Tibial artery (tissue), 4 donors: ENCODE measurements around the gene MYH13.

Experiments
- DNase-seq, 2 donors: peaks; one replicate each; pipeline ENCODE4 v3.0.0-alpha.2; 2019
- H3K27ac ChIP-seq, 2 donors: fragments of 200-600 bp; sonication (generic) in 1 of 2; 1 replicate in 1 of 2; 2 replicates in 1 of 2; pipeline ENCODE4 v1.5.1; 2018 to 2019; ENCODE audit warnings: mild to moderate bottlenecking in 1 of 2
- H3K27me3 ChIP-seq, 2 donors: fragments of 200-600 bp; sonication (generic) in 1 of 2; one replicate each; pipeline versions ENCODE4 v1.5.1 to v1.6.0; 2016 to 2019
- H3K36me3 ChIP-seq, 3 donors: fragments of 200-600 bp; sonication (generic) in 2 of 3; one replicate each; pipeline ENCODE4 v1.5.1; 2016 to 2019; ENCODE audit warnings: mild to moderate bottlenecking in 2 of 3
- H3K4me1 ChIP-seq, 4 donors: fragments of 200-600 bp; sonication (generic) in 2 of 4; 1 replicate in 3 of 4; 2 replicates in 1 of 4; pipeline ENCODE4 v1.5.1; 2016 to 2019
- H3K4me3 ChIP-seq, 2 donors: fragments of 200-600 bp; sonication (generic) in 1 of 2; 1 replicate in 1 of 2; 2 replicates in 1 of 2; pipeline ENCODE4 v1.5.1; 2018 to 2019; ENCODE audit warnings: mild to moderate bottlenecking in 2 of 2
- H3K9me3 ChIP-seq, 3 donors: fragments of 200-600 bp; sonication (generic) in 1 of 3; one replicate each; pipeline ENCODE4 v1.5.1; 2016 to 2019
- intact Hi-C: fragments of 100-400 bp; cut with DNase I; formaldehyde crosslinking; loops from one replicate; pipeline ENCODE4 v1.15.0; 2023; ENCODE audit warnings: low total_unique reads
- TF ChIP-seq, protein P1 (sequence below), 2 experiments: fragments of 200-600 bp in 1 of 2; fragments of 450-650 bp in 1 of 2; IDR thresholded peaks; one replicate each; pipeline ENCODE4 v1.5.1; 2017 to 2019; ENCODE audit warnings: antibody characterized with exemption in 2 of 2, mild to moderate bottlenecking in 1 of 2, moderate library complexity in 1 of 2

MYH13 gene

DNA sequence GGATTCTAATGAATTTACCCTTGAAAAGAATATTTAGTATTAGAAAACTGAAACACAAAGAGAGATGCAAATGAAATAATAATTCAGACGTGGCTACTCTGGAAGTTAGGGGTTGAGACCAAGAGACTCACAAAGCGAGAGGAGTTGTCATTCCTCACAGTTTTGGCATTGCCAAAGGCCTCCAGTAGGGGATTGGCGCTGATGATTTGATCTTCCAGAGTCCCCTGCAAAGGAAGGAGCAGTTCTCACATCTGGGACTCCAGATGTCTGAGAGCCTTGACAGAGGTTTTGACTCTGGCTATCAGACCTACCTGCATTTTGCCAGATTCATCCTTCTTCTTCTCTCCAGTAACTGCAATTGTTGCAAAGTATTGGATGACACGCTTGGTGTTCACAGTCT is 42.4 kb upstream of the MYH13 start:
- H3K36me3 ChIP-seq, result no peaks in the 10 kb centered on the region
- no peak overlapping the region for H3K4me3 ChIP-seq
- no peaks in the 10 kb centered on the region for H3K4me1 ChIP-seq
- TF ChIP-seq, protein P1, sequence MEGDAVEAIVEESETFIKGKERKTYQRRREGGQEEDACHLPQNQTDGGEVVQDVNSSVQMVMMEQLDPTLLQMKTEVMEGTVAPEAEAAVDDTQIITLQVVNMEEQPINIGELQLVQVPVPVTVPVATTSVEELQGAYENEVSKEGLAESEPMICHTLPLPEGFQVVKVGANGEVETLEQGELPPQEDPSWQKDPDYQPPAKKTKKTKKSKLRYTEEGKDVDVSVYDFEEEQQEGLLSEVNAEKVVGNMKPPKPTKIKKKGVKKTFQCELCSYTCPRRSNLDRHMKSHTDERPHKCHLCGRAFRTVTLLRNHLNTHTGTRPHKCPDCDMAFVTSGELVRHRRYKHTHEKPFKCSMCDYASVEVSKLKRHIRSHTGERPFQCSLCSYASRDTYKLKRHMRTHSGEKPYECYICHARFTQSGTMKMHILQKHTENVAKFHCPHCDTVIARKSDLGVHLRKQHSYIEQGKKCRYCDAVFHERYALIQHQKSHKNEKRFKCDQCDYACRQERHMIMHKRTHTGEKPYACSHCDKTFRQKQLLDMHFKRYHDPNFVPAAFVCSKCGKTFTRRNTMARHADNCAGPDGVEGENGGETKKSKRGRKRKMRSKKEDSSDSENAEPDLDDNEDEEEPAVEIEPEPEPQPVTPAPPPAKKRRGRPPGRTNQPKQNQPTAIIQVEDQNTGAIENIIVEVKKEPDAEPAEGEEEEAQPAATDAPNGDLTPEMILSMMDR (IDR thresholded peaks at IDR 0.05), result no peak
- no peak overlapping the region for H3K27ac ChIP-seq
- H3K9me3 ChIP-seq, result no peaks in the 10 kb centered on the region
- no peaks in the 10 kb centered on the region for H3K27me3 ChIP-seq
- no peak for DNase-seq
- intact Hi-C loops, result no loop called here

- intact Hi-C loops, result no loop called here
- no peaks in the 10 kb centered on the region for H3K36me3 ChIP-seq
- H3K27me3 ChIP-seq, result no peaks in the 10 kb centered on the region
- H3K9me3 ChIP-seq, result no peaks in the 10 kb centered on the region
- DNase-seq, result no peak
- H3K4me3 ChIP-seq, result no peak overlapping the region
- H3K27ac ChIP-seq, result no peak overlapping the region
- TF ChIP-seq, protein P1 (IDR thresholded peaks at IDR 0.05), result no peak
- no peaks in the 10 kb centered on the region for H3K4me1 ChIP-seq
Observed at GRCh38 chr17:10403589-10403988, 30.8 kb upstream of the MYH13 start.

DNA sequence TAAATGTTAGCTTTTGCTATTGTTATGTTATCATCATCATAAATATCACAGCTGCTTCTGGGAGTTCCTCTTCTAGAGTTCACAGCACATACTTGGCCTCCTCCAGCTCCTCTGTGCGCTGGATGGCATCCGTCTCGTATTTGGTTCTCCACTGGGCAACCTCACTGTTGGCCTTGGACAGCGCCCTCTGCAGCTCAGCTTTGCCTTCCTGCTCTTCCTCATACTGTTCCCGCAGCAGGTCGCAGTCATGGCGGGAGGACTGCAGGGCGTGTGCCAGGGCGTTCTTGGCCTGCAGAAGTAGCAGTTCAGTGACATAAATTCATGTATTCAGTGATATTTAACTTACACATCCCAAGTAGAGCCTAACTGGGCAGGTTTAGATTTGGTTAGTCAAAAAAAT is 25.5 kb upstream of the MYH13 start:
- Histone ChIP-seq H3K27me3 (no peaks in the 10 kb centered on the region), H3K9me3 (no peaks in the 10 kb centered on the region), H3K4me1 (no peaks in the 10 kb centered on the region), H3K4me3 (no peak overlapping the region), H3K27ac (no peak overlapping the region), H3K36me3 (no peaks in the 10 kb centered on the region)
- intact Hi-C loops, result no loop called here
- DNase-seq, result no peak
- TF ChIP-seq, protein P1 (IDR thresholded peaks at IDR 0.05), result no peak

DNA sequence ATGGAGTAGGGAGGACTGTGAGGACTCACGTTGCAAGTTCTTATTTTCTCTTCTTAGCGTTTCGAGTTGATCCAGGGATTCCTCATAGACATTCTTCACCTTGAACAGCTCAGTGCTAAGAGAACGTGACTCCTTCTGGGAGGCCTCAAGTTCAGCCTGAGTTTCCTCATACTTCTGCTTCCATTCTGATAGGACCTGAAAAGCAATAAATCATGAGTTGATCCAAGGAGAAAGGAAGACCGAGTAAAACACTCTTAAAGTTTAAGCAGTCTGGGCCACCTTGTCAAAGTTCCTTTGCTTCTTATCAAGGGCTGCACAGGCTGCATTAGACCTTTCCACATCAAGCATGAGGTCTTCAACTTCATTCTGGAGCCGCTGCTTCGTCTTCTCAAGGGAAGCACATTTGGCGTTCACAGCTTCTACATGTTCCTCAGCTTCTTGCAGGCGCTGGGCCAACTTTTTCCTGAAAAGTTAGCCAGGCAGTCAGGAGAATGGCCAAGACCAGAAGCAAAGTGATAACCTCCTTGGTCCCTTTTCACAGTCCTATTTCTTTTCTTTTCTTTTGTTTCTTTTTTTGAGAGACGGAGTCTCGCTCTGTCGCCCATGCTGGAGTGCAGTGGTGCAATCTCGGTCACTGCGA is 23.8 kb upstream of the MYH13 start:
- H3K27me3 ChIP-seq, result no peaks in the 10 kb centered on the region
- no peaks in the 10 kb centered on the region for H3K4me1 ChIP-seq
- no peak overlapping the region for H3K27ac ChIP-seq
- TF ChIP-seq, protein P1 (IDR thresholded peaks at IDR 0.05), result no peak
- H3K4me3 ChIP-seq, result no peak overlapping the region
- H3K9me3 ChIP-seq, result no peaks in the 10 kb centered on the region
- no peaks in the 10 kb centered on the region for H3K36me3 ChIP-seq
- intact Hi-C loops, result no loop called here
- no peak for DNase-seq

DNA sequence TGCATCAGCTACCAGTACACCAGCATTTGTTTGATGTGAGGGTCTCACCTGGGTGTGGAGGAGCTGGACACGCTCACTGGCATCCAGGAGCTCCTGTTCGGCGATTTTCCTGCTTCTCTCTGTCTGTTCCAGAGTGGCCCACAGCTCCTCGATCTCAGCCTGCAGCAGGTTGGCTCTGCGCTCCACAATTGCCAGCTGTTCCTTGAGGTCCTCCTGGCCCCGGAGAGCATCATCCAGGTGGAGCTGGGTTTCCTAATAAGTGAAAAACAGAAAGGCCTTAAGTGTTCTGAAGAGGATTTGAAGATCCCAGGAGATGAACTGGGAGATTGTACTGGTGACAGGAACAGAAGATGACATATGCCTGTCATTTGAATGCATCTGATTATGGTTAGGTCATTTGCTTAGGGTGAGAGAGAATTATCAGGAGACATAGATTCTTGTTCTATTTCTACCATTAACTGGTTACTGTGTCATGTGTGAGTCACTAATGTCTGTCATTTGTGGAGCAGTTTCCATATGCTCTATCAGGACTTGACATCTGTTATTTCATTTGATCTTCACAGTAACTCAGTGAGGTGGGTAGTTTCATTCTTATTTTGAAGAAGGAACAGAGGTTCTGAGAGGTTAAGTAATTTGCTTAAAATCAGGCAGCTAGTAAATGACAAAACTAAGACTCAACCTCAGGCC is 21.5 kb upstream of the MYH13 start:
- TF ChIP-seq, protein P1 (IDR thresholded peaks at IDR 0.05), result no peak
- Histone ChIP-seq H3K27ac (no peak overlapping the region), H3K4me3 (no peak overlapping the region), H3K4me1 (no peaks in the 10 kb centered on the region), H3K27me3 (no peaks in the 10 kb centered on the region), H3K36me3 (no peaks in the 10 kb centered on the region), H3K9me3 (no peaks in the 10 kb centered on the region)
- intact Hi-C loops, result no loop called here
- no peak for DNase-seq
